ENCODE results near the gene PRKCE.

DNA sequence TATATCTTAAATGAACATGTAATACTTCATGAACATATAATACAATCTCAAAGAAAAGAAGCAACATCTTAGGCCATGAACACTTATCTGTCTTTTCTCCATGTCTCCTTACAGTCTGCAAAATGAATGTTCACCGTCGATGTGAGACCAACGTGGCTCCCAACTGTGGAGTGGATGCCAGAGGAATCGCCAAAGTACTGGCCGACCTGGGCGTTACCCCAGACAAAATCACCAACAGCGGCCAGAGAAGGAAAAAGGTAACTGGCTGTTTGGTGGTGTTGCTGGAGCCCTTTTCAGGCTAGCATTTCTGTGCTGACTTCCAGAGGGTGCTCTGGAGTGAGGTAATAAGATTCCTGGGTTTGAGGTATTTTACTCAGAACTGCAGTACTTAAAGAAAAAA, 349.8 kb downstream of the PRKCE start:
- TF ChIP-seq, protein P1, sequence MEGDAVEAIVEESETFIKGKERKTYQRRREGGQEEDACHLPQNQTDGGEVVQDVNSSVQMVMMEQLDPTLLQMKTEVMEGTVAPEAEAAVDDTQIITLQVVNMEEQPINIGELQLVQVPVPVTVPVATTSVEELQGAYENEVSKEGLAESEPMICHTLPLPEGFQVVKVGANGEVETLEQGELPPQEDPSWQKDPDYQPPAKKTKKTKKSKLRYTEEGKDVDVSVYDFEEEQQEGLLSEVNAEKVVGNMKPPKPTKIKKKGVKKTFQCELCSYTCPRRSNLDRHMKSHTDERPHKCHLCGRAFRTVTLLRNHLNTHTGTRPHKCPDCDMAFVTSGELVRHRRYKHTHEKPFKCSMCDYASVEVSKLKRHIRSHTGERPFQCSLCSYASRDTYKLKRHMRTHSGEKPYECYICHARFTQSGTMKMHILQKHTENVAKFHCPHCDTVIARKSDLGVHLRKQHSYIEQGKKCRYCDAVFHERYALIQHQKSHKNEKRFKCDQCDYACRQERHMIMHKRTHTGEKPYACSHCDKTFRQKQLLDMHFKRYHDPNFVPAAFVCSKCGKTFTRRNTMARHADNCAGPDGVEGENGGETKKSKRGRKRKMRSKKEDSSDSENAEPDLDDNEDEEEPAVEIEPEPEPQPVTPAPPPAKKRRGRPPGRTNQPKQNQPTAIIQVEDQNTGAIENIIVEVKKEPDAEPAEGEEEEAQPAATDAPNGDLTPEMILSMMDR (IDR thresholded peaks at IDR 0.05), result no peak
- no peak for TF ChIP-seq EP300 (IDR thresholded peaks at IDR 0.05)
- no peak for TF ChIP-seq POLR2A (IDR thresholded peaks at IDR 0.05)
